Left ventricle myocardium inferior (tissue), 1 donor: ENCODE results near the gene PARVB. TPM values are rescaled to one million over a fixed set of nuclear protein-coding genes. Genes with fewer than 3 reads are reported as not detected.

ENCODE experiments used
- DNase-seq: peaks from one replicate; pipeline ENCODE4 v3.0.0-alpha.2; 2020
- H3K27ac ChIP-seq: fragments of 200-600 bp; replicated peaks from 2 replicates; pipeline ENCODE4 v1.8.0; 2021
- H3K27me3 ChIP-seq: fragments of 200-600 bp; 2 replicates; pipeline ENCODE4 v1.8.0; 2021; ENCODE audit warnings: low read depth
- H3K36me3 ChIP-seq: fragments of 200-600 bp; 2 replicates; pipeline ENCODE4 v1.8.0; 2021
- H3K4me1 ChIP-seq: fragments of 200-600 bp; 2 replicates; pipeline ENCODE4 v1.8.0; 2021
- H3K4me3 ChIP-seq: fragments of 200-600 bp; 2 replicates; pipeline ENCODE4 v1.8.0; 2021; ENCODE audit warnings: mild to moderate bottlenecking, moderate library complexity
- H3K9me3 ChIP-seq: fragments of 200-600 bp; replicated peaks from 2 replicates; pipeline ENCODE4 v1.8.0; 2021
- CTCF ChIP-seq: fragments of 200-600 bp; IDR thresholded peaks from 2 replicates; pipeline ENCODE4 v1.8.0; 2021; ENCODE audit warnings: antibody characterized with exemption, mild to moderate bottlenecking, borderline replicate concordance
- intact Hi-C: fragments of 100-400 bp; cut with micrococcal nuclease; formaldehyde crosslinking; loops from one replicate; pipeline ENCODE4 v1.11.0; 2022
- total RNA-seq: library from RNA; stranded (reverse); fragmentation: NEBNext Ultra II Directional; extraction: Animal tissue kit (Norgen Biotek cat#: 25700); gene quantifications from one replicate; pipeline ENCODE4 v1.2.1, GENCODE V29; 2021
- donor health status: DM: no; HTN: yes; CAD: no; lungs with severe emphysema.

PARVB gene
- total RNA-seq, 1 donor from 2014 or later = 155 TPM

GRCh38 chr22:44207173-44207980 lies 183.3 kb downstream of the PARVB start:
- Histone ChIP-seq H3K36me3 (no peaks in the 10 kb centered on the region), H3K27ac (no peak overlapping the region), H3K9me3 (peaks cover 20% of the 10 kb centered on the region), H3K4me3 (no peak overlapping the region), H3K4me1 (peaks cover 5% of the 10 kb centered on the region), H3K27me3 (peaks cover 28% of the 10 kb centered on the region)
- no peak for DNase-seq
- TF ChIP-seq CTCF = no peak
- intact Hi-C loops = no loop called here

GRCh38 chr22:44207981-44208317 lies 183.8 kb downstream of the PARVB start:
- TF ChIP-seq CTCF = no peak
- DNase-seq = no peak
- intact Hi-C loops = no loop called here

GRCh38 chr22:44209343-44209742 lies 185.2 kb downstream of the PARVB start:
- Histone ChIP-seq H3K27ac (no peak overlapping the region), H3K4me1 (peaks cover 8% of the 10 kb centered on the region), H3K36me3 (no peaks in the 10 kb centered on the region), H3K9me3 (peaks cover 22% of the 10 kb centered on the region), H3K4me3 (no peak overlapping the region), H3K27me3 (peaks cover 20% of the 10 kb centered on the region)
- no peak for TF ChIP-seq CTCF
- intact Hi-C loops = no loop called here
- DNase-seq = no peak

More at GRCh38 chr22:44207981-44208317, 183.8 kb downstream of the PARVB start:
- Histone ChIP-seq H3K27me3 (peaks cover 24% of the 10 kb centered on the region), H3K4me1 (peaks cover 8% of the 10 kb centered on the region), H3K27ac (no peak overlapping the region), H3K36me3 (no peaks in the 10 kb centered on the region), H3K4me3 (no peak overlapping the region), H3K9me3 (peaks cover 20% of the 10 kb centered on the region)

DNA sequence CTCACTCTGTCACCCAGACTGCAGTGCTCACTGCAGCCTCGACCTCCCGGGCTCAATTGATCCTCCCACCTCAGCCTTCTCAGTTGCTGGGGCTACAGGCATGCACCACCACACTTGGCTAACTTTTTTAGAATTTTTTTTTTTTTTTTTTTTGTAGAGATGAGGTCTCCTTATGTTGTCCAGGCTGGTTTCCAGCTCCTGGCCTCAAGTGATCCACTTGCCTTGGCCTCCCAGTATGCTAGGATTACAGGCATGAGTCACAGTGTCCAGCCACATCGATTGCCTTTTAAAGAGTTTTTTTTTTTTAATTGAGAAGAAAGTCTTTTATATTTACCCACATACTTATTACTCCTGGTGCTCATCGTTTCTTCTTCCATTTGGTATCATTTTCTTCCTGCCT lies 186.6 kb downstream of the PARVB start:
- TF ChIP-seq CTCF = no peak
- Histone ChIP-seq H3K9me3 (peaks cover 36% of the 10 kb centered on the region), H3K27me3 (peaks cover 6% of the 10 kb centered on the region), H3K4me3 (no peak overlapping the region), H3K36me3 (no peaks in the 10 kb centered on the region), H3K4me1 (peaks cover 8% of the 10 kb centered on the region), H3K27ac (no peak overlapping the region)
- intact Hi-C loops = no loop called here
- no peak for DNase-seq

DNA sequence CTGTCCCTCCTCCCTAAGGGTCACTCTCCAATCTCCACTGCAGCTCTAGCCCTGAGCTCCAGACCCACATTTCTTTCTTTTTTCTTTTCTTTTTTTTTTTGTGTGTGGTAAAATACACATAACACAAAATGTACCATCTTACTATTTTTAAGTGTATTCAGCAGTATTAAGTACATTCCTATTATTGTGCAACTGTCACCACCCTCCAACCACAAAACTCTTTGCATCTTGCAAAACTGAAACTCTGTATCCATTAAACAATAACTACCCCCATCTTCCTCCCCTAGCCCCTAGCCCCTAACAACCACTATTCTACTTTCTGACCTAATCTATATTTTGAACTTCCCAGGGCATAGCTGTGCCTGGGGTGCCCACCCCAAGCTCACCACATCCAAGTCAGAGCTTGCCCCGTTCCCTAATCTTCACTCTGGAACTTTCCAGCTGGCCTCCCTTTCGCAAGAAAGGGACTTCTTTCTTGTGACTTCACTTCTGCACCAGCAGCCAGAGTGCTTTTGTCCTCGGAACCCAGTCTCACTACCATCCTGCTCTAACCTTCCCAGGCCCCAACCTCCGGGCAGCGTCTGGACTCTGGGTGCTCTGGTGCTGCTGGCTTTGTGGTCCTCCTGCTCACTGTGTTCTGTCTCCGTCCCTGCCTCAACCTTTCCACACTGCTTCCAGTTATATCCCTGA lies 187.3 kb downstream of the PARVB start:
- DNase-seq = no peak
- no peaks in the 10 kb centered on the region for H3K36me3 ChIP-seq
- no peaks in the 10 kb centered on the region for H3K27me3 ChIP-seq
- no peak overlapping the region for H3K27ac ChIP-seq
- no peak for TF ChIP-seq CTCF
- intact Hi-C loops = no loop called here
- H3K4me1 ChIP-seq = peaks cover 8% of the 10 kb centered on the region
- peaks cover 36% of the 10 kb centered on the region for H3K9me3 ChIP-seq
- H3K4me3 ChIP-seq = no peak overlapping the region
